ENCODE results near the gene SENP6.
"Not testable (repeated sequence)": the region's sequence is repeated elsewhere in the genome, so short reads cannot be mapped to it uniquely, and the experiment has no call there.

SENP6 gene

GRCh38 chr6:75608956-75609533, 7.4 kb downstream of the SENP6 start:
- no peak for DNase-seq

- DNase-seq = no peak
These were observed 8.2 kb downstream of the SENP6 start for GRCh38 chr6:75609639-75610590.

GRCh38 chr6:75611011-75611701, 9.5 kb downstream of the SENP6 start:
- no peak for DNase-seq

GRCh38 chr6:75611702-75612375, 10.2 kb downstream of the SENP6 start:
- DNase-seq = no peak

- no peak for DNase-seq
These were observed 10.8 kb downstream of the SENP6 start for GRCh38 chr6:75612434-75612833.

- DNase-seq = no peak
These were observed 11.4 kb downstream of the SENP6 start for GRCh38 chr6:75613056-75613501.

GRCh38 chr6:75618437-75618836, 16.8 kb downstream of the SENP6 start:
- no peak for DNase-seq

GRCh38 chr6:75619230-75619899, 17.7 kb downstream of the SENP6 start:
- DNase-seq = no peak

GRCh38 chr6:75620381-75621304, 19.0 kb downstream of the SENP6 start:
- no peak for DNase-seq

- no peak for DNase-seq
These were observed 20.2 kb downstream of the SENP6 start for GRCh38 chr6:75621846-75622245.

- no peak for DNase-seq
These were observed 21.8 kb downstream of the SENP6 start for GRCh38 chr6:75623491-75623890.

GRCh38 chr6:75624335-75624734, 22.7 kb downstream of the SENP6 start:
- DNase-seq = no peak

GRCh38 chr6:75624988-75625387, 23.3 kb downstream of the SENP6 start:
- no peak for DNase-seq

- no peak for DNase-seq
These were observed 24.9 kb downstream of the SENP6 start for GRCh38 chr6:75626561-75626960.

GRCh38 chr6:75627708-75628107, 26.0 kb downstream of the SENP6 start:
- DNase-seq = not testable (repeated sequence)

- DNase-seq = no peak
These were observed 30.4 kb downstream of the SENP6 start for GRCh38 chr6:75631859-75632635.

GRCh38 chr6:75633045-75633444, 31.4 kb downstream of the SENP6 start:
- DNase-seq = no peak

GRCh38 chr6:75642311-75642710, 40.6 kb downstream of the SENP6 start:
- DNase-seq = no peak

- DNase-seq = no peak
These were observed 41.5 kb downstream of the SENP6 start for GRCh38 chr6:75643173-75643572.

- no peak for DNase-seq
These were observed 54.8 kb downstream of the SENP6 start for GRCh38 chr6:75656479-75656878.

- DNase-seq = no peak
These were observed 55.6 kb downstream of the SENP6 start for GRCh38 chr6:75657327-75657726.
